Measurements from ENCODE around the gene ITGAD. TPM values are rescaled to one million over a fixed set of nuclear protein-coding genes. Genes with fewer than 3 reads are reported as not detected.

The ITGAD gene
- total RNA-seq, 1 donor from 2014 or later = 0.07 TPM

DNA sequence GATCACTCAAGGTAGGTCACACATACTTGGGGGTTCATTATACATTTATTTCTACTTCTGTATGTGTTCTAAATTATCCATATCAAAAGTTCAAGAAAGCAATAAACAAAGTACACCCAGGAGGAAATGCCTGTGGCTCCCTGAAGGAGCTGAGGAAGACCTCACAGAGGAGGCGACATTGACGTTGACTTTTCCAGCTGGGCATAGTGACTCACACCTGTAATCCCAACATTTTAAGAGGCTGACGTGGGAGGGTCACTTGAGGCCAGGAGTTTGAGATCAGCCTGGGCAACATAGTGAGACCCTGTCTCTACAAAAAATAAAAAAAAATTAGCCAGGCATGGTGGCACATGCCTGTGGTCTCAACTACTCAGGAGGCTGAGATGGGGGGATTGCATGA lies 16.3 kb downstream of the ITGAD start:
- TF ChIP-seq, protein P1, sequence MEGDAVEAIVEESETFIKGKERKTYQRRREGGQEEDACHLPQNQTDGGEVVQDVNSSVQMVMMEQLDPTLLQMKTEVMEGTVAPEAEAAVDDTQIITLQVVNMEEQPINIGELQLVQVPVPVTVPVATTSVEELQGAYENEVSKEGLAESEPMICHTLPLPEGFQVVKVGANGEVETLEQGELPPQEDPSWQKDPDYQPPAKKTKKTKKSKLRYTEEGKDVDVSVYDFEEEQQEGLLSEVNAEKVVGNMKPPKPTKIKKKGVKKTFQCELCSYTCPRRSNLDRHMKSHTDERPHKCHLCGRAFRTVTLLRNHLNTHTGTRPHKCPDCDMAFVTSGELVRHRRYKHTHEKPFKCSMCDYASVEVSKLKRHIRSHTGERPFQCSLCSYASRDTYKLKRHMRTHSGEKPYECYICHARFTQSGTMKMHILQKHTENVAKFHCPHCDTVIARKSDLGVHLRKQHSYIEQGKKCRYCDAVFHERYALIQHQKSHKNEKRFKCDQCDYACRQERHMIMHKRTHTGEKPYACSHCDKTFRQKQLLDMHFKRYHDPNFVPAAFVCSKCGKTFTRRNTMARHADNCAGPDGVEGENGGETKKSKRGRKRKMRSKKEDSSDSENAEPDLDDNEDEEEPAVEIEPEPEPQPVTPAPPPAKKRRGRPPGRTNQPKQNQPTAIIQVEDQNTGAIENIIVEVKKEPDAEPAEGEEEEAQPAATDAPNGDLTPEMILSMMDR (IDR thresholded peaks at IDR 0.05) = no peak
- Mint-ChIP-seq H3K27ac (no peak overlapping the region), H3K9me3 (no peaks in the 10 kb centered on the region), H3K27me3 (peaks cover 3% of the 10 kb centered on the region), H3K36me3 (ENCODE audit: low read depth) (no peaks in the 10 kb centered on the region), H3K4me1 (peaks cover 8% of the 10 kb centered on the region), H3K4me3 (no peak overlapping the region)
- DNase-seq (no peak), ATAC-seq (ENCODE audit: low read depth) (no peak)
- ChIA-PET CTCF (no interaction called here), POLR2A (no interaction called here)
- intact Hi-C loops (cut with micrococcal nuclease) = no loop called here

DNA sequence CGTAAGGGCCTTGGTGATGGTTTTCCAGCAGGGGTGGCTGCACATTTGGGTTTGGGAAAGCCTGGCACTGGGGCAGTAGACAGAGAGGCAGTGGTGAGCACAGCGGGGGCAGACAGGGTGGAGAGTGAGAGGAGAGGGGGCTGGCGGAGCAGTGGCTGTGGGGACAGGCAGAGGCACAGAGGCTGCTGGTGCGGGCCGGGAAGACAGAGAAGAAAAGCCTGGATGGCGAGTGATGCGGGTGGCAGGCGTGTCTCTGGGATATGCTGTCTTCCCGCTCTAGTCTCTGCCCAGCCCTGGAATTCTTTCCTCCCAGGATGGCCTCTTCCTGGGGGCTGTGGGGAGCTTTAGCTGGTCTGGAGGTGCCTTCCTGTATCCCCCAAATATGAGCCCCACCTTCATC lies 16.9 kb downstream of the ITGAD start:
- ChIA-PET CTCF (no interaction called here), POLR2A (no interaction called here)
- no peaks in the 10 kb centered on the region for H3K9me3 Mint-ChIP-seq
- peaks cover 3% of the 10 kb centered on the region for H3K27me3 Mint-ChIP-seq
- peaks cover 8% of the 10 kb centered on the region for H3K4me1 Mint-ChIP-seq
- no peak for DNase-seq
- intact Hi-C loops (cut with micrococcal nuclease) = no loop called here
- H3K36me3 Mint-ChIP-seq (ENCODE audit: low read depth) = no peaks in the 10 kb centered on the region
- TF ChIP-seq, protein P1 (IDR thresholded peaks at IDR 0.05) = no peak
- no peak overlapping the region for H3K4me3 Mint-ChIP-seq
- ATAC-seq (ENCODE audit: low read depth) = no peak
- no peak overlapping the region for H3K27ac Mint-ChIP-seq

DNA sequence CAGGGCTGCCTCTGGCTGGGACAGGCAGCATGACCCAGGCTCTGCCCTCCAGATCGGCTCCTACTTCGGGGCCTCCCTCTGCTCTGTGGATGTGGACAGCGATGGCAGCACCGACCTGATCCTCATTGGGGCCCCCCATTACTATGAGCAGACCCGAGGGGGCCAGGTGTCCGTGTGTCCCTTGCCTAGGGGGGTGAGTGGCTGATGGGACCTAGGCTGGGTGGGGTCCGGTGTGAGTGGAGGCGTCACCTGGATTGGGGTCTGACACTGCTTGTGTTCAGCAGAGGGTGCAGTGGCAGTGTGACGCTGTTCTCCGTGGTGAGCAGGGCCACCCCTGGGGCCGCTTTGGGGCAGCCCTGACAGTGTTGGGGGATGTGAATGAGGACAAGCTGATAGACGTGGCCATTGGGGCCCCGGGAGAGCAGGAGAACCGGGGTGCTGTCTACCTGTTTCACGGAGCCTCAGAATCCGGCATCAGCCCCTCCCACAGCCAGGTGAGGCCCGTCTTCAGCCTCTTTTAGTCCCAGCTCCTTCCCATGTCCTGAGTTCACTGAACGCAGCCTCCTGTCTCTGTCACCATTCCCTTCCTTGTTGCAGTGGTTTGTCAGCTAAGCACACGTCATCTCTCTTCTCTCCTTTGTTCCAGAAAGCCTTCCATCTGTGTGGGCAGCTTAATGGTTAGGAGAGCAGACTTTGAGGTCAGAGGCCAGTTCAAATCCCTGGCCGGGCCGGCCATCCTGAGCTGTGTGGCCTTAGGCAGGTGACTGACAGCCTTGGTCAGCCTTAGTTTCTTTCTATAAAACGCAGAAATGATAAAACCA lies 18.1 kb downstream of the ITGAD start:
- Mint-ChIP-seq H3K4me3 (no peak overlapping the region), H3K27me3 (peaks cover 3% of the 10 kb centered on the region), H3K9me3 (no peaks in the 10 kb centered on the region), H3K4me1 (peaks cover 8% of the 10 kb centered on the region), H3K36me3 (ENCODE audit: low read depth) (no peaks in the 10 kb centered on the region), H3K27ac (no peak overlapping the region)
- TF ChIP-seq, protein P1 (IDR thresholded peaks at IDR 0.05) = no peak
- intact Hi-C loops (cut with micrococcal nuclease) = no loop called here
- POLR2A ChIA-PET = no interaction called here
- DNase-seq (no peak), ATAC-seq (ENCODE audit: low read depth) (no peak)
- CTCF ChIA-PET = no interaction called here

DNA sequence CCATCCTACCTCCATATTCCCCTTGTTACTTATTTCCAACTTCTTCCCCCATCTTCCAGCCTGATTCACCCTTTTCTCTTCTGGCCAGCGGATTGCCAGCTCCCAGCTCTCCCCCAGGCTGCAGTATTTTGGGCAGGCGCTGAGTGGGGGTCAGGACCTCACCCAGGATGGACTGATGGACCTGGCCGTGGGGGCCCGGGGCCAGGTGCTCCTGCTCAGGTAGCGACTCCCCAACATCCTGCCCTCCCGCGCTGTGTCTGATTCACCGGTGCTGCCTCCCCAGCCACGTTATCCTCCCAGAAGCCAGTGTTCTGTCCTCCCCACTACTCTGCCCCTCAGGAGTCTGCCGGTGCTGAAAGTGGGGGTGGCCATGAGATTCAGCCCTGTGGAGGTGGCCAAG lies 19.6 kb downstream of the ITGAD start:
- POLR2A ChIA-PET = no interaction called here
- CTCF ChIA-PET = no interaction called here
- no peaks in the 10 kb centered on the region for H3K9me3 Mint-ChIP-seq
- intact Hi-C loops (cut with micrococcal nuclease) = no loop called here
- DNase-seq = no peak
- H3K36me3 Mint-ChIP-seq (ENCODE audit: low read depth) = no peaks in the 10 kb centered on the region
- no peak overlapping the region for H3K4me3 Mint-ChIP-seq
- TF ChIP-seq, protein P1 (IDR thresholded peaks at IDR 0.05) = no peak
- H3K4me1 Mint-ChIP-seq = peaks cover 8% of the 10 kb centered on the region
- H3K27ac Mint-ChIP-seq = no peak overlapping the region
- ATAC-seq (ENCODE audit: low read depth) = no peak
- H3K27me3 Mint-ChIP-seq = peaks cover 7% of the 10 kb centered on the region

DNA sequence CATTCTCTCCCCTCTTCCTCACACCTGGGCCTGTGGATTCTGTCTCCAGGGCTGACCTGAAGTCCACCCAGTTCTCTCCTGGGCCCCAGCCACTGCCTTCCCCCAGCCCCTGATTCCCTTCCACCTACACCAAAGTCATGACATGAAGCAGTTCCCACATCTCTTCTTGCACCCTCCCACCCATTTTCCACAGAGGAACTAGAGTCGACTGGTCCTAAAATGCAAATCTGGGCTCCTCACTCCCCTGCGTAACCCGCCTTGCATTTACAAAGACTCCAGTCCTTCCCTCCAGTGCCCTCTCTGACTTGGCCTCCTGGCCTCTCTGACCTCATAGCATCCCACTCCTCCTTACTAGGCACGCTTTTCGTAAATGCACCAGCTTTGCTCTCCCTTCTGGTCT lies 20.2 kb downstream of the ITGAD start:
- CTCF ChIA-PET = no interaction called here
- DNase-seq = no peak
- TF ChIP-seq, protein P1 (IDR thresholded peaks at IDR 0.05) = no peak
- intact Hi-C loops (cut with micrococcal nuclease) = no loop called here
- Mint-ChIP-seq H3K27ac (no peak overlapping the region), H3K4me1 (peaks cover 8% of the 10 kb centered on the region), H3K9me3 (no peaks in the 10 kb centered on the region), H3K27me3 (peaks cover 6% of the 10 kb centered on the region), H3K36me3 (ENCODE audit: low read depth) (no peaks in the 10 kb centered on the region), H3K4me3 (no peak overlapping the region)
- POLR2A ChIA-PET = no interaction called here
- no peak for ATAC-seq (ENCODE audit: low read depth)

Data from activated B cell treated with CpG ODN at 0.5 μM for 24 hours (primary cell).